HFFc6 (cell line): Measurements from ENCODE around the gene FAM234B. TPM values are rescaled to one million over a fixed set of nuclear protein-coding genes. Genes with fewer than 3 reads are reported as not detected.
"Not testable (repeated sequence)": the region's sequence is repeated elsewhere in the genome, so short reads cannot be mapped to it uniquely, and the experiment has no call there.

Experiments
- DNase-seq: peaks from one replicate; pipeline ENCODE4 v3.0.0-alpha.2; 2018
- H3K27ac Mint-ChIP-seq: 2 replicates; pipeline ENCODE4 v1.8.0; 2020; ENCODE audit warnings: mild to moderate bottlenecking, mixed read lengths
- H3K27me3 Mint-ChIP-seq: 2 replicates; pipeline ENCODE4 v1.8.0; 2021; ENCODE audit warnings: mild to moderate bottlenecking, moderate library complexity, mixed read lengths; ENCODE audit not compliant: insufficient read depth
- H3K36me3 Mint-ChIP-seq: 2 replicates; pipeline ENCODE4 v1.8.0; 2021; ENCODE audit warnings: low read depth, mixed read lengths
- H3K4me1 Mint-ChIP-seq: 2 replicates; pipeline ENCODE4 v1.8.0; 2020; ENCODE audit warnings: low read depth, mixed read lengths
- H3K4me3 Mint-ChIP-seq: 2 replicates; pipeline ENCODE4 v1.8.0; 2020; ENCODE audit warnings: mild to moderate bottlenecking, moderate library complexity, mixed read lengths
- H3K9me3 Mint-ChIP-seq: 2 replicates; pipeline ENCODE4 v1.8.0; 2020; ENCODE audit warnings: mild to moderate bottlenecking, mixed read lengths
- total RNA-seq, 6 experiments: library from RNA; stranded (reverse); fragmentation: NEBNext Ultra II Directional; extraction: Animal tissue kit (Norgen Biotek cat#: 25700); gene quantifications; 2 replicates in 1 of 6; 3 replicates in 5 of 6; pipeline ENCODE4 v1.2.3, GENCODE V29; 2021
- TF ChIP-seq, protein P1 (sequence below): fragments of 200-600 bp; sonication (generic); IDR thresholded peaks from 2 replicates; pipeline ENCODE4 v1.5.0; 2021; ENCODE audit warnings: antibody characterized with exemption, mild to moderate bottlenecking

Gene FAM234B
- total RNA-seq, 6 experiments from 2014 or later: 3.0 to 4.6 (median 3.7) TPM

DNA sequence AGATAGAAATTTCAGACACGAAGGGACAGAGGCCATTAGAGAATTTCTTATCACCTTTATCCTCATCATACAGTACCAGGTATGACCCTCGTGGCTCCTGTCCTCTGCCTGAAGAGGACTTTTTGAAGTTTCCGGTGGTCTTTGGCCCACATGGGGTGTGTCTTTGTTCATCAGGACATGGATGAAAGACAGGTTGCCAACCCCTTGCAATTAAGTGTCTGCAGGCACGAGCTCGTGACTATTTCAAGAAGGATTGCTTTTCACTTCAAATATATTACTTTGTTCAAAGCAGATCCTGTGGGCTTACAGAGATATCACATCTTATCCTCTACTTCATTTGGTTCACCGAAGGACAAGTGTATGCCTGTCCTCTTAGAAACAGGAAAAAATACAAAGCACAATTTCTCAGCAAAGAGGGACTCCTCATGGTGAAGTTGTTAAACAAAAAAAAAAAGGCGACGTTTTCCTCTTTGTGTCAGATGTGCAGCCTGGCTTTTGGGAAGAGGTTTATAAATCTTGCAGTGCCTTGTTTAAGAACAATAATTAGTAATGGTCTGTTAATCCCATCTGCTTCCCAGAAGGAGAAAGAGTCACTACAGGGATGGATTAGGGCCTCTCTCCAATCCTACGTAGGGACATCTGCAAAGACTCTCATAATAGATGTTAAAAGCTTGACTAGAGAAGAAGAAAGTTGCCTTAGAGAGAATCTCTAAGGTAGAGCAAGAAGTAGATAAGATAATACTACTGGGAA lies 13.5 kb upstream of the FAM234B start:
- H3K9me3 Mint-ChIP-seq: no peaks in the 10 kb centered on the region
- H3K36me3 Mint-ChIP-seq: no peaks in the 10 kb centered on the region
- H3K27ac Mint-ChIP-seq: no peak overlapping the region
- peaks cover 2% of the 10 kb centered on the region; the same call in 1 of the 2 replicates for H3K27me3 Mint-ChIP-seq
- DNase-seq: no peak
- peaks cover 9% of the 10 kb centered on the region; the same call in 1 of the 2 replicates for H3K4me1 Mint-ChIP-seq
- TF ChIP-seq, protein P1, sequence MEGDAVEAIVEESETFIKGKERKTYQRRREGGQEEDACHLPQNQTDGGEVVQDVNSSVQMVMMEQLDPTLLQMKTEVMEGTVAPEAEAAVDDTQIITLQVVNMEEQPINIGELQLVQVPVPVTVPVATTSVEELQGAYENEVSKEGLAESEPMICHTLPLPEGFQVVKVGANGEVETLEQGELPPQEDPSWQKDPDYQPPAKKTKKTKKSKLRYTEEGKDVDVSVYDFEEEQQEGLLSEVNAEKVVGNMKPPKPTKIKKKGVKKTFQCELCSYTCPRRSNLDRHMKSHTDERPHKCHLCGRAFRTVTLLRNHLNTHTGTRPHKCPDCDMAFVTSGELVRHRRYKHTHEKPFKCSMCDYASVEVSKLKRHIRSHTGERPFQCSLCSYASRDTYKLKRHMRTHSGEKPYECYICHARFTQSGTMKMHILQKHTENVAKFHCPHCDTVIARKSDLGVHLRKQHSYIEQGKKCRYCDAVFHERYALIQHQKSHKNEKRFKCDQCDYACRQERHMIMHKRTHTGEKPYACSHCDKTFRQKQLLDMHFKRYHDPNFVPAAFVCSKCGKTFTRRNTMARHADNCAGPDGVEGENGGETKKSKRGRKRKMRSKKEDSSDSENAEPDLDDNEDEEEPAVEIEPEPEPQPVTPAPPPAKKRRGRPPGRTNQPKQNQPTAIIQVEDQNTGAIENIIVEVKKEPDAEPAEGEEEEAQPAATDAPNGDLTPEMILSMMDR: no peak
- H3K4me3 Mint-ChIP-seq: no peak overlapping the region

DNA sequence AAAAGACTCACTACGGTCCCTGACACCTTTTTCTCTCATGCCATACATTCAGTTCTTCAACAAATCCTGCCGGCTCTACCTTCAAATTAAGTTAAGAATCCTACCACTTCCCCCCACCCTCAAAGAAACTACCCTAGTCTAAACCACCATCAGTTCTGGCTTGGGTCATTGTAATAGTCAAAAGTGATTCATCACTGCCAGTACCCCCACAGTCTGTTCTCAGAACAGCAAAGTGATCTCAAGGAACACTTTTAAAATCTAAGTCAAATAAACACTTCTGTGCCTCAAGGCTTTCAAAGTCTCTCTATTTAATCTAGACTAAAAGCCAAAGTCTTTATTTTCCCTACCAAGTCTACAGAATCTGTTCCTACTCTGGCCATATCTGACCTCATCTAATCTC lies 12.0 kb upstream of the FAM234B start:
- Mint-ChIP-seq H3K4me1 (no peaks in the 10 kb centered on the region), H3K9me3 (no peaks in the 10 kb centered on the region), H3K27me3 (peaks cover 2% of the 10 kb centered on the region; the same call in 1 of the 2 replicates), H3K27ac (no peak overlapping the region), H3K36me3 (no peaks in the 10 kb centered on the region), H3K4me3 (no peak overlapping the region)
- TF ChIP-seq, protein P1: no peak
- no peak for DNase-seq

DNA sequence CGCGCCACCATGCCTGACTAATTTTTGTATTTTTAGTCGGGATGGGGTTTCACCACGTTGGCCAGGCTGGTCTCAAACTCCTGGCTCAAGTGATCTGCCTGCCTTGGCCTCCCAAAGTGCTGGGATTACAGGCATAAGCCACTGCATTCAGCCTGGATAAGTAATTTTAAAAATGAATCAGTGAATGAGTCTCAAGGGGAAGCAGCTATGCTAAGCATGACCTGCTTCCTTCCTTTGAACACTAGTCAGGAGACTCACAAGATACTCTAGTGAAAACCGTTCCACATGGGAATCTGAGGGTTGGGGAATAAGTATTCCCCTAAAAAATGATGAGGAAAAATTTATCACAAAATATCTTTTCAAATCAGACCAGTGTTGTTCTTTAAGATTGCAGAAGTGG lies 10.7 kb upstream of the FAM234B start:
- H3K36me3 Mint-ChIP-seq: no peaks in the 10 kb centered on the region
- H3K27ac Mint-ChIP-seq: no peak overlapping the region
- DNase-seq: no peak
- H3K27me3 Mint-ChIP-seq: peaks cover 2% of the 10 kb centered on the region; the same call in 1 of the 2 replicates
- H3K9me3 Mint-ChIP-seq: no peaks in the 10 kb centered on the region
- H3K4me3 Mint-ChIP-seq: no peak overlapping the region
- peaks cover 11% of the 10 kb centered on the region for H3K4me1 Mint-ChIP-seq
- TF ChIP-seq, protein P1: no peak

DNA sequence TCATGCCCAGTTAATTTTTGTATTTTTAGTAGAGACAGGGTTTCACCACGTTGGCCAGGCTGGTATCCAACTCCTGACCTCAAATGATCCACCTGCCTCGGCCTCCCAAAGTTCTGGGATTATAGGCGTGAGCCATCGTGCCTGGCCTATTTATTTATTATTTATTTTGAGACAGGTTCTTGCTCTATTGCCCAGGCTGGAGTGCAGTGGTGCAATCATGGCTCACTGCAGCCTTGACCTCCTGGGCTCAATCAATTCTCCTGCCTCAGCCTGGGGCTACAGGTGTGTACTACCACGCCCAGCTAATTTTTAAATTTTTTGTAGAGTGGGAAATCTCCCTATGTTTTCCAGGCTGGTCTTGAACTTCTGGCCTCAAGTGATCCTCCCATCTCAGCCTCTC lies 8.8 kb upstream of the FAM234B start:
- H3K9me3 Mint-ChIP-seq, H3K4me3 Mint-ChIP-seq, H3K27ac Mint-ChIP-seq, H3K36me3 Mint-ChIP-seq, DNase-seq, H3K27me3 Mint-ChIP-seq: not testable (repeated sequence)
- H3K4me1 Mint-ChIP-seq: peaks cover 18% of the 10 kb centered on the region

DNA sequence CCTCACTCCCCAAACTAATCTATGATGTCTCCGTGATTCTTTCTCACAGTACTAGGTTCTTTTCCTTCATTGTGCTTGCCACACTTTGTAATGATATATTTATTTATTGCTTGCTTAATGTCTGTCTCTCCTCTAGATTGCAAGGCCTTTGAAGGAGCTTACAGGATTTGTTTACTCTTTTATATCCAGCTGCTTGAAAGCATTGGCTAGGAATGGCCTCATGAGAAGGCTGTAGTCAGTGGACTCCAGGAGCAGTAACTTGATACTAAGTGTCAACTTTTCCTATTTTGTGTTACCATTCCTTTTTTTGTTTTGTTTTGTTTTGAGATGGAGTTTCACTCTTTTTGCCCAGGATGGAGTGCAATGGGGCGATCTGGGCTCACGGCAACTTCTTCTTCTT lies 7.3 kb upstream of the FAM234B start:
- DNase-seq: no peak
- H3K4me3 Mint-ChIP-seq: no peak overlapping the region
- no peak overlapping the region for H3K27ac Mint-ChIP-seq
- no peaks in the 10 kb centered on the region for H3K27me3 Mint-ChIP-seq
- H3K36me3 Mint-ChIP-seq: no peaks in the 10 kb centered on the region
- TF ChIP-seq, protein P1: no peak
- no peaks in the 10 kb centered on the region for H3K9me3 Mint-ChIP-seq
- peaks cover 18% of the 10 kb centered on the region for H3K4me1 Mint-ChIP-seq

DNA sequence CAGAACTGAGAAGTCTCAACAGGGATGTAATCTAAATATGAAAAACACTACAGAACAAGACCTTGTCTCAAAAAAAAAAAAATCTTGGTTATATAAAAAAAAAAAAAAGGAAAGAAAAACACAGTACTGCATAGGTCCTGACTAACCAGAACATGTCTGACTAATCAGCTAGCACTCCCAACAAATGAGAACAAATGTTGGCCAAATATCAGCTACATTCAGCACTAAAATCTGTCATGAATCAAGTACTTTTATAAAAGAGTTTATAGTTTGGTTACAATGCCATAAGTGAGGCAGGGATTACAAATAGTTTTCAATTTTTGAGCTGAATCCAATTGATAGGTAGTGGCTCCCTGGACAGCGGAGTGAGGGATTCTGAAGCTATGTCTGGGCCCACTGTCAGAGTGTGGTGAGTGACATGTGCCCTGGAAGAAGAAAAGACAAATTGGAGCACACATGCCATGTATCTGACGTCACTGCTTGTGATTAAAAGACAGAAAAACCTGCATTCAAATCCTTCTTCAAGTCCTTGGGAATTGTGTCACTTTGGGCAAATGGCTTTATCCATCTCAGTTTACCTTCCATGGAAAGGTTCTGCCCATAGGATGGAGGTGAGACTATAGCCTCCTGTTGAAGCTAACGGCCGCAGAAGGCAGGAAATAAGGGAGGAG lies 5.6 kb upstream of the FAM234B start:
- DNase-seq: peak; percentile 78
- no peak overlapping the region; the same call in 1 of the 2 replicates for H3K4me3 Mint-ChIP-seq
- H3K36me3 Mint-ChIP-seq: no peaks in the 10 kb centered on the region
- peak overlapping the region; percentile 40; the same call in 1 of the 2 replicates for H3K27ac Mint-ChIP-seq
- H3K9me3 Mint-ChIP-seq: no peaks in the 10 kb centered on the region
- TF ChIP-seq, protein P1: no peak
- no peaks in the 10 kb centered on the region for H3K27me3 Mint-ChIP-seq
- peaks cover 18% of the 10 kb centered on the region for H3K4me1 Mint-ChIP-seq
